ENCODE results near the gene CNOT2.

Gene CNOT2

DNA sequence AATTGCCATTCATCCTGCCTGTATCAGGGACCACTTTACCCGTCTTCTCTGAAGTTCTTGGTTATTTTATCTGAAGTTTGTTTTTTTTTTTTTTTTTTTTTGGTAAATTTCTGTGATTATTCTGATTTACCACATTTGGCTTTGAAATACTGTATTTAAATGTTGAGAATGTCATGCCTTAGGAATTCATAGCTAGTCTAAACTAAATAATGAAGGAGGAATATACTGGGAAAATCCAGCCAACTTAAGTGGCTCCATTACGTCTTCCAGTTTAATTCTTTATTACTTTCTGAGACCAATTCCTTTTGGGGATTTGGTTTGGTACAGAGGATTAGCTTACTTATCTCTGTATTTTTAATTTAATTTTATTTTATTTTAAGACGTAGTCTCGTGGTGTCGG is 62.6 kb downstream of the CNOT2 start:
- Histone ChIP-seq H3K27ac (ENCODE audit: low read length) (no peak overlapping the region), H3K9me3 (ENCODE audit: control insufficient read depth in 2 of 2, low read length in 2 of 2) (no peaks in the 10 kb centered on the region)

GRCh38 chr12:70306676-70307075 is 63.4 kb downstream of the CNOT2 start:
- Histone ChIP-seq H3K36me3 (ENCODE audit: control insufficient read depth in 2 of 2, insufficient read depth in 2 of 2, low read length in 2 of 2) (peaks cover 0 to 4% of the 10 kb centered on the region in 2 donors), H3K9ac (ENCODE audit: low read length in 2 of 2) (no peak overlapping the region), H3K27ac (ENCODE audit: low read length) (no peak overlapping the region), H3K4me1 (ENCODE audit: control insufficient read depth, insufficient read depth, low read length) (no peaks in the 10 kb centered on the region), H3K4me3 (ENCODE audit: low read length in 2 of 2) (no peak overlapping the region), H3K27me3 (ENCODE audit: control insufficient read depth in 1 of 2, insufficient read depth in 2 of 2, low read length in 2 of 2) (no peaks in the 10 kb centered on the region), H3K9me3 (ENCODE audit: control insufficient read depth in 2 of 2, low read length in 2 of 2) (no peaks in the 10 kb centered on the region)

More for the DNA sequence above, 62.6 kb downstream of the CNOT2 start:
- no peak overlapping the region for H3K9ac ChIP-seq (ENCODE audit: low read length in 2 of 2)
- H3K36me3 ChIP-seq (ENCODE audit: control insufficient read depth in 2 of 2, insufficient read depth in 2 of 2, low read length in 2 of 2) = peaks cover 0 to 1% of the 10 kb centered on the region in 2 donors
- H3K27me3 ChIP-seq (ENCODE audit: control insufficient read depth in 1 of 2, insufficient read depth in 2 of 2, low read length in 2 of 2) = no peaks in the 10 kb centered on the region
- H3K4me1 ChIP-seq (ENCODE audit: control insufficient read depth, insufficient read depth, low read length) = no peaks in the 10 kb centered on the region
- no peak overlapping the region for H3K4me3 ChIP-seq (ENCODE audit: low read length in 2 of 2)

- no peaks in the 10 kb centered on the region for H3K27me3 ChIP-seq (ENCODE audit: control insufficient read depth in 1 of 2, insufficient read depth in 2 of 2, low read length in 2 of 2)
- H3K4me3 ChIP-seq (ENCODE audit: low read length in 2 of 2) = no peak overlapping the region
These were observed 64.6 kb downstream of the CNOT2 start for GRCh38 chr12:70307868-70308267.

GRCh38 chr12:70309348-70309747 is 66.1 kb downstream of the CNOT2 start:
- Histone ChIP-seq H3K4me3 (ENCODE audit: low read length in 2 of 2) (no peak overlapping the region), H3K27me3 (ENCODE audit: control insufficient read depth in 1 of 2, insufficient read depth in 2 of 2, low read length in 2 of 2) (no peaks in the 10 kb centered on the region), H3K9me3 (ENCODE audit: control insufficient read depth in 2 of 2, low read length in 2 of 2) (no peaks in the 10 kb centered on the region), H3K27ac (ENCODE audit: low read length) (no peak overlapping the region), H3K36me3 (ENCODE audit: control insufficient read depth in 2 of 2, insufficient read depth in 2 of 2, low read length in 2 of 2) (peaks cover 0 to 4% of the 10 kb centered on the region in 2 donors), H3K4me1 (ENCODE audit: control insufficient read depth, insufficient read depth, low read length) (no peaks in the 10 kb centered on the region), H3K9ac (ENCODE audit: low read length in 2 of 2) (no peak overlapping the region)

More at GRCh38 chr12:70307868-70308267, 64.6 kb downstream of the CNOT2 start:
- Histone ChIP-seq H3K9ac (ENCODE audit: low read length in 2 of 2) (no peak overlapping the region), H3K27ac (ENCODE audit: low read length) (no peak overlapping the region), H3K9me3 (ENCODE audit: control insufficient read depth in 2 of 2, low read length in 2 of 2) (no peaks in the 10 kb centered on the region), H3K36me3 (ENCODE audit: control insufficient read depth in 2 of 2, insufficient read depth in 2 of 2, low read length in 2 of 2) (peaks cover 0 to 4% of the 10 kb centered on the region in 2 donors), H3K4me1 (ENCODE audit: control insufficient read depth, insufficient read depth, low read length) (no peaks in the 10 kb centered on the region)

DNA sequence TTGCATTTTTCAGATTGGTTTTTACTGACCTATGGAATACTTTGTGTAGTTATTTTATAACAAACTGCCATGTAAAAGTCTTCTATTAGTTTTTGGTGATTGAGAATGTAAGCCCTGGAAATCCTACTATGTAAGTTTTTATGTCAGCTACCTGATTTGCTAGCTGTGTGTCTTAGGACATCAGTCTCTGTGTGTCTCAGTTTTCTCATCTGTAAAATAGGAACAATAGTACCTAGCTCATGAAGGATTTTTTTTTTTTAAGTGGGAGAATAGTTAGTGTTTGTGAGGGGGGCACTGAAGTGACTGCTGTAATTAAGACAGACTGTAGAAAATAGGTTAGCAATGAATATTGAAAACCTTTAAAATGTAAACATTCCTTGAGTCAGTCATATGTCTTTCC is 70.9 kb downstream of the CNOT2 start:
- Histone ChIP-seq H3K36me3 (ENCODE audit: control insufficient read depth in 2 of 2, insufficient read depth in 2 of 2, low read length in 2 of 2) (peaks cover 0 to 4% of the 10 kb centered on the region in 2 donors), H3K4me1 (ENCODE audit: control insufficient read depth, insufficient read depth, low read length) (no peaks in the 10 kb centered on the region), H3K9ac (ENCODE audit: low read length in 2 of 2) (no peak overlapping the region), H3K4me3 (ENCODE audit: low read length in 2 of 2) (no peak overlapping the region), H3K27ac (ENCODE audit: low read length) (no peak overlapping the region), H3K27me3 (ENCODE audit: control insufficient read depth in 1 of 2, insufficient read depth in 2 of 2, low read length in 2 of 2) (no peaks in the 10 kb centered on the region), H3K9me3 (ENCODE audit: control insufficient read depth in 2 of 2, low read length in 2 of 2) (no peaks in the 10 kb centered on the region)

DNA sequence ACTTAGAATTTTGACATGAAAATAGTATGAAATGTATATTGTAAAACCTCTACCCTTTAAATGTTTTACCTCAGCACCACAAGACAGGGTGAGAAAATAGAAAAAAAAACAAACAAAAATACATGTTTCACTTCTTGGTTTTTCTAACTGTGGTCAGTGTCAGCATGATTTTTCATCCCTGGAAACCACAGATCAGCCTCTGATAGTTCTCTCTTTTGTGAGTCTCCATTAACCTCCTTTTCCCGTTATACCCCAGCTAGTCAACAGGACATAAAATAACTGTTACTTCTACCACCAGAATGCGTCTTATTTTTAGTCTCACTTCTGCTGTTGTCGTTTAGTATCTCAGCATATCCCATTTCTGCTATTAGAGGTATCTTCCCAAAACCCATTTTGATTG is 74.5 kb downstream of the CNOT2 start:
- no peaks in the 10 kb centered on the region for H3K4me1 ChIP-seq (ENCODE audit: control insufficient read depth, insufficient read depth, low read length)
- H3K4me3 ChIP-seq (ENCODE audit: low read length in 2 of 2) = no peak overlapping the region
- no peaks in the 10 kb centered on the region for H3K27me3 ChIP-seq (ENCODE audit: control insufficient read depth in 1 of 2, insufficient read depth in 2 of 2, low read length in 2 of 2)
- no peak overlapping the region for H3K27ac ChIP-seq (ENCODE audit: low read length)
- H3K9ac ChIP-seq (ENCODE audit: low read length in 2 of 2) = no peak overlapping the region
- H3K9me3 ChIP-seq (ENCODE audit: control insufficient read depth in 2 of 2, low read length in 2 of 2) = no peaks in the 10 kb centered on the region
- no peaks in the 10 kb centered on the region for H3K36me3 ChIP-seq (ENCODE audit: control insufficient read depth in 2 of 2, insufficient read depth in 2 of 2, low read length in 2 of 2)

GRCh38 chr12:70319605-70320004 is 76.4 kb downstream of the CNOT2 start:
- Histone ChIP-seq H3K9ac (ENCODE audit: low read length in 2 of 2) (no peak overlapping the region), H3K27me3 (ENCODE audit: control insufficient read depth in 1 of 2, insufficient read depth in 2 of 2, low read length in 2 of 2) (no peaks in the 10 kb centered on the region), H3K4me1 (ENCODE audit: control insufficient read depth, insufficient read depth, low read length) (no peaks in the 10 kb centered on the region), H3K36me3 (ENCODE audit: control insufficient read depth in 2 of 2, insufficient read depth in 2 of 2, low read length in 2 of 2) (no peaks in the 10 kb centered on the region), H3K27ac (ENCODE audit: low read length) (no peak overlapping the region), H3K4me3 (ENCODE audit: low read length in 2 of 2) (no peak overlapping the region), H3K9me3 (ENCODE audit: control insufficient read depth in 2 of 2, low read length in 2 of 2) (no peaks in the 10 kb centered on the region)

- no peak overlapping the region for H3K27ac ChIP-seq (ENCODE audit: low read length)
- H3K4me3 ChIP-seq (ENCODE audit: low read length in 2 of 2) = no peak overlapping the region
- H3K36me3 ChIP-seq (ENCODE audit: control insufficient read depth in 2 of 2, insufficient read depth in 2 of 2, low read length in 2 of 2) = no peaks in the 10 kb centered on the region
- H3K9me3 ChIP-seq (ENCODE audit: control insufficient read depth in 2 of 2, low read length in 2 of 2) = no peaks in the 10 kb centered on the region
- no peak overlapping the region for H3K9ac ChIP-seq (ENCODE audit: low read length in 2 of 2)
- H3K27me3 ChIP-seq (ENCODE audit: control insufficient read depth in 1 of 2, insufficient read depth in 2 of 2, low read length in 2 of 2) = no peaks in the 10 kb centered on the region
- no peaks in the 10 kb centered on the region for H3K4me1 ChIP-seq (ENCODE audit: control insufficient read depth, insufficient read depth, low read length)
These were observed 78.0 kb downstream of the CNOT2 start for GRCh38 chr12:70321191-70321590.

DNA sequence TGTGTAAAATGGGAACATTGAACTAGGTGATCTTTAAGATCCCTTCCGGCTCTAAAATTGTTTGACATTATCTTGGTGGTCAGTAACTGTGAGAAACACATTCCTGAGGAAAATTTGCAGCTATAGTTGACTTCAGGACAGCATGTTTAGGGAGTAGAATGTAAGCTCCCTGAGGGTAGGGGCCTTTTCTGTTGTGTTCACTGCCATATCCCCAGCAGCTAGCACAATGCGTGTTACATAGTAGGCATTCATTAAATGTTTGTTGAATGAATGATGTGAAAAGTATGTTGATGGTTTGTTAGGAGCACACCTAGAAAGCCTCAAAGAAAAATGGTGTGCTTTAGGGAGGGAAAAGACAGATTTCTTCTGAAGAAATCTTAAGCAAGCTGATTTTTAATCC is 84.3 kb downstream of the CNOT2 start:
- no peaks in the 10 kb centered on the region for H3K4me1 ChIP-seq (ENCODE audit: control insufficient read depth, insufficient read depth, low read length)
- peaks cover 0 to 4% of the 10 kb centered on the region in 2 donors for H3K36me3 ChIP-seq (ENCODE audit: control insufficient read depth in 2 of 2, insufficient read depth in 2 of 2, low read length in 2 of 2)
- H3K27me3 ChIP-seq (ENCODE audit: control insufficient read depth in 1 of 2, insufficient read depth in 2 of 2, low read length in 2 of 2) = no peaks in the 10 kb centered on the region
- H3K9me3 ChIP-seq (ENCODE audit: control insufficient read depth in 2 of 2, low read length in 2 of 2) = no peaks in the 10 kb centered on the region
- H3K4me3 ChIP-seq (ENCODE audit: low read length in 2 of 2) = no peak overlapping the region
- no peak overlapping the region for H3K27ac ChIP-seq (ENCODE audit: low read length)
- H3K9ac ChIP-seq (ENCODE audit: low read length in 2 of 2) = no peak overlapping the region

DNA sequence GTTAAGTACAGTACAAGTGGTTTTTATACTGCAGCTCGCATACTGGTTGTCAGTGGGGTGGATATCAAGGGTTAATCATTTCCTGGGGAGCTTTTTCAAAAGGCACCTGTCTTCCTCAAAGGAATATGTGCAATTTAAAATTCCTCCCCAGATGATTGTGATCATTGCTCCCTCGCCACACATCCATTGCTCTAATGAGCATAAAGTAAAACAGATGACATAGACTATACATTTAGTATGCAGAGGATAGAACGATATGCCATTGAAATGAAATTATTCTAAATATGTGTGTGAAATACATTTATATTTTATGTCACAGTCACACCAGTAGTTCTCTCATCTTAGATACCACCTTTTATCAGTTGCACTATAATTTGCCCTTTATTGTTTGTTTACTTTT is 86.5 kb downstream of the CNOT2 start:
- no peak overlapping the region for H3K9ac ChIP-seq (ENCODE audit: low read length in 2 of 2)
- no peak overlapping the region for H3K4me3 ChIP-seq (ENCODE audit: low read length in 2 of 2)
- H3K9me3 ChIP-seq (ENCODE audit: control insufficient read depth in 2 of 2, low read length in 2 of 2) = no peaks in the 10 kb centered on the region
- H3K27ac ChIP-seq (ENCODE audit: low read length) = no peak overlapping the region
- H3K4me1 ChIP-seq (ENCODE audit: control insufficient read depth, insufficient read depth, low read length) = no peaks in the 10 kb centered on the region
- peaks cover 0 to 4% of the 10 kb centered on the region in 2 donors for H3K36me3 ChIP-seq (ENCODE audit: control insufficient read depth in 2 of 2, insufficient read depth in 2 of 2, low read length in 2 of 2)
- H3K27me3 ChIP-seq (ENCODE audit: control insufficient read depth in 1 of 2, insufficient read depth in 2 of 2, low read length in 2 of 2) = no peaks in the 10 kb centered on the region

GRCh38 chr12:70330158-70330557 is 86.9 kb downstream of the CNOT2 start:
- H3K9me3 ChIP-seq (ENCODE audit: control insufficient read depth in 2 of 2, low read length in 2 of 2) = no peaks in the 10 kb centered on the region
- H3K36me3 ChIP-seq (ENCODE audit: control insufficient read depth in 2 of 2, insufficient read depth in 2 of 2, low read length in 2 of 2) = peaks cover 0 to 4% of the 10 kb centered on the region in 2 donors
- no peak overlapping the region for H3K4me3 ChIP-seq (ENCODE audit: low read length in 2 of 2)
- no peak overlapping the region for H3K9ac ChIP-seq (ENCODE audit: low read length in 2 of 2)
- no peaks in the 10 kb centered on the region for H3K27me3 ChIP-seq (ENCODE audit: control insufficient read depth in 1 of 2, insufficient read depth in 2 of 2, low read length in 2 of 2)
- H3K27ac ChIP-seq (ENCODE audit: low read length) = no peak overlapping the region
- H3K4me1 ChIP-seq (ENCODE audit: control insufficient read depth, insufficient read depth, low read length) = no peaks in the 10 kb centered on the region
